CD4-positive, alpha-beta T cell treated with Interleukin-6 at 100 ng/mL for 8 hours (primary cell): ENCODE measurements around the gene PDCD2L.
"Not testable (repeated sequence)": the region's sequence is repeated elsewhere in the genome, so short reads cannot be mapped to it uniquely, and the experiment has no call there.

Experiments used
- DNase-seq: peaks from one replicate; pipeline ENCODE4 v3.0.0-alpha.2; 2020; ENCODE audit warnings: mixed read lengths, low spot score

Gene PDCD2L, protein sequence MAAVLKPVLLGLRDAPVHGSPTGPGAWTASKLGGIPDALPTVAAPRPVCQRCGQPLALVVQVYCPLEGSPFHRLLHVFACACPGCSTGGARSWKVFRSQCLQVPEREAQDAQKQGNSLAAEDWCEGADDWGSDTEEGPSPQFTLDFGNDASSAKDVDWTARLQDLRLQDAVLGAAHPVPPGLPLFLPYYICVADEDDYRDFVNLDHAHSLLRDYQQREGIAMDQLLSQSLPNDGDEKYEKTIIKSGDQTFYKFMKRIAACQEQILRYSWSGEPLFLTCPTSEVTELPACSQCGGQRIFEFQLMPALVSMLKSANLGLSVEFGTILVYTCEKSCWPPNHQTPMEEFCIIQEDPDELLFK

DNA sequence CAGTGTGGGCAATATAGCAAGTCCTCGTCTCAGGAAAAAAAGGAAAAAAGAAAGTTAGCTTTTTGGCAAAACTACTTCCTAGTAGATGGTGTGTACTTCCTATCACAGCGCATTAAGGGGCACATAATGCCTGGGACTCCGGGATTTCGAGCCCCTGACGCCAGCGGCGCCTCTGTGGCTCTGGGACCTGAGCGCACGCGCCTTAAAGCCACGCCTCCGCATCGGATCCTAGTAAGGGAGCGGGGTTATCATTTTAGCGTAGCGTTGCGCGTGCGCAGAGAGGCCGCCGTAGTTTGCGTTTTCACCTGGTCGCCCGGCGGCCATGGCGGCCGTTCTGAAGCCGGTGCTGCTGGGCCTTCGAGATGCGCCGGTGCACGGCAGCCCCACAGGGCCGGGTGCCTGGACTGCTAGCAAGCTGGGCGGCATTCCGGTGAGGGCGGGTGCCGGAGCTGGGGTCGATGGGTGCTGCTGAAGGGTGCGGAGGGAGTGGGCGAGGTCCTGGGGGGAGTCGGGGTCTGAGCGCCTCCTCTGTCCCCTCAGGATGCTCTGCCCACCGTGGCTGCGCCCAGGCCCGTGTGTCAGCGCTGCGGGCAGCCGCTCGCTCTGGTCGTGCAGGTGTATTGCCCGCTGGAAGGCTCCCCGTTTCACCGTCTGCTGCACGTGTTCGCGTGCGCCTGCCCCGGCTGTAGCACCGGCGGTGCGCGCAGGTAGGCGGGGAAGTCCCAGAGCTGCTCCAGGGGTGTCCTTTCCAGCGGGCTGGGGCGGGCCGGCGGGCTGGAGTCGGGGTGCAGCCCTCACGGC, at the start of gene PDCD2L:
Gene PDCD2L, plus strand, starts transcription at position 291 of the 801 bp plus-strand sequence. Its CDS starts 32 bp downstream, at position 323.
- DNase-seq, result peak; percentile 91

DNA sequence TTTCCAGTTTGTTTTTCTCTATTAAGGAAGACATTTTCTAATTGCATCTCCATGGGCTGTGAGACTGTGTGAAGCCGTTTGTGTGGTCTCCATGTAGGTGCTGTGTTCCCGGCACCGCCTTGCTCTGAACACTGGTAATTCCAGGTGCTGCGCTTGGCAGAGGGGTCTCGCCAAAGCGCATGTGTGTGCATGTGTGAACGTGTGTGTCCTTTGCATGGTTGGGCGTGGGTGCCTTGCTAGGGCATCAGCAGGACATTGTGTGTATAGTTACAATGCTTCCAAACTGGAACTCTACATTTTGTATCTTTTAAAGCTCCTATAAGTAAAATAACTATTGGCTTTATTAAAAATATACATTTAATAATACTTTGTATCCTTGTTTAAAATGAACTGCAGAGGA, 49.0 kb upstream of the PDCD2L start:
- DNase-seq, result no peak

DNA sequence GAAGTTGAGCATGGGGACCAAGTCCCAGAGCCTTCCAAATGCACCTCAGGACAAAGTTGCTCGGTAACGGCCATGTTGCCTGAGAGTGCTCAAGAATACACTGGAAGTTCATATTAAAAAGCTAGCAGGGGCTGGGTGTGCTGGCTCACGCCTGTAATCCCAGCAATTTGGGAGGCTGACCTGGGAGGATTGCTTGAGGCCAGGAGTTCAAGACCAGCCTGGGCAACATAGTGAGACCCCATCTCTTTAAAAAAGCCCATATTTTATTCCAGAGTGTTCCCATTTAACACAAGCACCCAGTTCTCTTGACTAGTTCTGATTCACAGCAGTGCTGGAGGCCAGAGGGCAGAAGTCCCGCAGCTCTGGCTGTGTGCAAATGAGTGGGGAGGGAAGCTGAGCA, 47.3 kb upstream of the PDCD2L start:
- no peak for DNase-seq

DNA sequence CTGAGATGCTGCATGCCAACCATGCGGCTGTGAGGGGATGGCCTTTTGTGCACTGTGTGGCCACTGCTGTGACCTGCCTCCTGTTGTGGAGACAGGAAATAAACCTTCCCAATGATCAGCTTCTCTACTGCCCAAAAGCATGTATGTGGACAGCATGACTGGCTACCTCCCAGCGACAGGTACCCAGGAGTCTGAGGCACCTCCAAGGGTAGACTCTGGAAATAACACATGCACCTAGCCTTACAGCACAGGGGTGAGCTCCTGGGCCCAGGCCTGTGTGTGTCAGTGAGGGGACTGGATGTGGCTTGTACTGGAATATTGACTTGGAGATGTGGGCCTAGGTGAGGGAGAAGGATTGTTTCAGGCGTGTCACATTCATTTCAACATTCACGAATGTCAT, 46.8 kb upstream of the PDCD2L start:
- no peak for DNase-seq

DNA sequence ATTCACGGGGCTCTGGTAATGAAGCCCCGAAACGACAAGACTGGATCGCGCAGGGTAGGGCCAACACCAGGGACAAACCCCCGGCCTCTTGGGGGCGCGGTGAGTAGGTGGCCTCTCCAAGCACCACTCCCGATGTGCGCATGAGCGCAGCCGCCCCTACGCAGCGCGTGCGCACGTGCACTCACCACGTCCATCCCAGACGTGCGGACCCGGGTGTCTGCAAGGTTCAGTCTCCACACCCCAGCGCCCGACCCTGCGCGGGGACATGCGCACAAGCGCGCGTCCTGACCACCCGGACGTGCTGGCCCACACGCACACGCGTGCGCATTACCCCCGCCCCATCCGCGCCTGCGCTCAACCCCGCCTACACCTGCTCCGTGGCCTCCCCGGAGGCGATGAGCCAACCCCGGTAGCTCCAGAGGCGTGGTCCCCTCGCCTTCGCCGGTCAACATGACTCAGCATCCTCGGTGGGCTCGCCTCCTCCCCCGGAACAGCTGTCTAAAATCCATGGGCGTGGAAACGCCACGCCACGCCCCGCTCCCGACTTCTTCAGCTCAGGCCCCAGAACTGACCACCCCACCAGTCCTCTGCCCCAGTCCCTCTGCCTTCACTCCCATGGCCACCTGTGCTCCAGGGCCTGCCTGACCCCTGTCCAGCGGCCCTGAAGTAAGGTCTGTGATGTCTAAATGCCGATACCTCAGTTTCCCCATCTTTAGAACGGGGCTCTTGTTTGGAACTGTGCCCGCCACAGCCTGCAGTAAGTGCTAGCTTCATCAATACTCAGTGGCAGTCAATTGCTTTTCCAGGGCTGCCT, 44.9 kb upstream of the PDCD2L start:
- DNase-seq, result peak; percentile 98

DNA sequence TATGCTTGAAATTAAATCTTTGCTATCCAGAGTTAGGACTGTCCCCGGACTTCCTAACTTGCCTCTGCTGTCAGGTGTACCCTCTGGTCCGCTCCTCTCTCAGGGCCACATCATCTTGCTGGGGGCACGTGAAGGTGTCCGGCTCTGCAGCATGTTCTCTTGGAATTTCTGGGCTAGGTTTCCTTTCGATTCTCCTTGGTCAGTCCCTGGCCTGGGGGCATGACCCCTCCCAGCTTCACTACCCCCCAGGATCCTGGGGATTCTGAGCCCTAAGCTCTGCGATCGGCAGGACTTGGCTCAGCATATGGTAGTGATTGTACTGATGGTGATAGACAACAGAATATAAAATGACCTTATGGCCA, 44.3 kb upstream of the PDCD2L start:
- no peak for DNase-seq

DNA sequence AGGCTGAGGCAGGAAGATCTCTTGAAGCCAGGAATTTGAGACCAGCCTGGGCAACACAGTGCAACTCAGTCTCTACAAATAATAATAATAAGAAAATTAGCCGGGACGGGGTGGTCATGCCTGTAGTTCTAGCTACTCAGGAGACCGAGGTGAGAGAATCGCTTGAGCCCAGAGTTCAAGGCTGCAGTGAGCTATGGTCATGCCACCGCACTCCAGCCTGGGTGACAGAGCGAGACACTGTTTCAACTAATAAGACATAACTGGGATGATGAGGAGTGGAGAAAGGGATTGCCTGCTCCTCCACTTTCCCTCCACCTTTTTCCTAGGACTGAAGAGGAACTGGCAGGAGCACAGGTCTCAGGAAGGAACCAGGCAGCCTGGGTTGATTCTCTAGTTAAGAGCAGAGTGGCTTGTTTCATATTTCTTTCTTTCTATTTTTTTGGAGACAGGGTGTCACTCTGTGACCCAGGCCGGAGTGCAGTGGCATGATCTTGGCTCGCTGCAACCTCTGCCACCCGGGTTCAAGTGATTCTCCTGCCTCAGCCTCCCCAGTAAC, 43.8 kb upstream of the PDCD2L start:
- DNase-seq, result no peak

DNA sequence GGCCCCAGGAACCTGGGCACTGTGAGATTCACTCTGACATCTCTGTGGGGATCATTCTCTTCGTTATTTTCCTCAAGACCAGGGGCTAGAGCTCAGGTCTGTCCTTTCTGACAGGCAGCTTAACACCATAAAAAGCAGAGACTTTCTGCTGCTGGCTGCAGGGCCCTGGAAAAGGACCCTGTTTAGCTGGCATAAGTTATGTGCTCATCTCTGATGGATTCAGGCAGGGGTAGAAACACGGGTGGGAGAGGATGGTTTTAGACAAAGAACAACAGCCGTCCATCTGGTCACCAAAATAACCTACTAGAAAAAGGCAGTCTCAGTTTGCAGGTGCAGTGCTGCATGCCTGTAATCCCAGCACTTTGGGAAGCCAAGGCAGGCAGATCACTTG, 41.5 kb upstream of the PDCD2L start:
- DNase-seq, result no peak

DNA sequence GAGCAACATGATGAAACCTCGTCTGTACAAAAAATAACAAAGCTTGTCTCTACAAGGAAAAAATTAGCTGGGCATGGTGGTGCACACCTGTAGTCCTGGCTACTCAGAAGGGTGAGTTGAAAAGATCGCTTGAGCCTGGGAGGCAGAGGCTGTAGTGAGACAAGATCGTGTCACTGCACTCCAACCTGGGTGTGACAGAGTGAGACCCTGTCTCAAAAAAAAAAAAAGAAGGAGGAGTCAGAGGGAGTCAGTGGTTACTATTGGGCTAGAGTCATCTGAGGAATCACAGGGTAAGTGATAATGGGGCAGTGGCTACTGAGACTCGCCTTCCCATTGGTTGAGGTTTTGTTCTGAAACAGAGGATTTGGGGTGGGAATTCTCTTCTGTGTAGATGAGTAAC, 41.1 kb upstream of the PDCD2L start:
- no peak for DNase-seq

DNA sequence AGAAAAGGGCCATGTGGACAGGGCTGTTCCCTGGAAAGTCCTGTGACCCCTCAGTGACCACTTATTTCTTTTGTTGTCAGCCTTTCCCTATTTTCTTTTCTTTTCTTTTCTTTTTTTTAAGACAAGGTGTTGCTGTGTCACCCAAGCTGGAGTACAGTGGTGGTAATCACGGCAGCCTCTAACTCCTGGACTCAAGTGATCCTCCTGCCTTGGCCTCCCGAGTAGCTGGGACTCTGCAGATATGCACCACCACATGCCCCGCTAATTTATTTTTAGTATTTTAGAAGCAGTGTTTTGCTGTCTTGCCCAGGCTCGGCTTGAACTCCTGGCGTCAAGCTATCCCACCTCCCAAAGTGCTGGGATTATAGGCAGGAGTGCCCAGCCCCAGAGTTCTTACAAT, 40.3 kb upstream of the PDCD2L start:
- DNase-seq, result no peak

DNA sequence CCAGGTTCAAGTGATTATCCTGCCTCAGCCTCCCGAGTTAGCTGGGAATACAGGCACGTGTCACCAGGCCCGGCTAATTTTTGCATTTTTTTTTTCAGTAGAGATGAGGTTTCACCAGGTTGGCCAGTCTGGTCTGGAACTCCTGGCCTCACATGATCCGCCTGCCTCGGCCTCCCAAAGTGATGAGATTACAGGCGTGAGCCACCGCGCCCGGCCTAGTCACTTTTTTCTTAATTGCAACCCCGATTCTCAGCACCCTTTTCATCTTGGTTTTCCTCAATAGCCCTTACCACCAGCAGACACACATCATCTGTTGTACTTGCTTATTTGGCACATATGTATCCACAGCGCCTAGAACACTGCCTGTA, 39.8 kb upstream of the PDCD2L start:
- no peak for DNase-seq

DNA sequence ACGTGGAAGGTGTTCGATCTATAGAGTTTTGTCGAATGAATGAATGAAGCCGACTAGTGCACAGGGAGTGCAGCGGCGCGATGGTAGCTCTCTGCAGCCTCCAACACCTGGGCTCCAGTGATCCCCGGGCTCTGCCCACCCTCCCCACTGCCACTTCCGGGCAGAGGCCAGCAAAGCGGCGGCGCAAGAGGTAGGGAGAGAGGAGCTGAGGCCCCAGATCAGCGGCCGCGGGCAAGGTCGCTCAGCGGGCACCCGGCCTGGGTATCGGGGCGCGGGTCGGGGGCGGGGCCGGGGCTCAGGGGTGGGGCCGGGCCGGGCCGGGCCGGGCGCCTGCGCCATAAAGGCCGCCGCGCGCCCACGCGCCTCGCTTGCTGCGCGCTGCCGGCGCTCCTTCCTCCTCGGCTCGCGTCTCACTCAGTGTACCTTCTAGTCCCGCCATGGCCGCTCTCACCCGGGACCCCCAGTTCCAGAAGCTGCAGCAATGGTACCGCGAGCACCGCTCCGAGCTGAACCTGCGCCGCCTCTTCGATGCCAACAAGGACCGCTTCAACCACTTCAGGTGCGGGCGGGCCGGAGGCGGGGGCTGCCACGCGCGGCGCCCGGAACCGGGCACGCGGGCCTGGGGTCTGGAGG, 39.3 kb upstream of the PDCD2L start, which contains the start of gene GPI:
Gene GPI, plus strand, starts transcription at position 367 of the 633 bp plus-strand sequence. Its CDS starts 71 bp downstream, at position 438.
- peak; percentile 62 for DNase-seq

DNA sequence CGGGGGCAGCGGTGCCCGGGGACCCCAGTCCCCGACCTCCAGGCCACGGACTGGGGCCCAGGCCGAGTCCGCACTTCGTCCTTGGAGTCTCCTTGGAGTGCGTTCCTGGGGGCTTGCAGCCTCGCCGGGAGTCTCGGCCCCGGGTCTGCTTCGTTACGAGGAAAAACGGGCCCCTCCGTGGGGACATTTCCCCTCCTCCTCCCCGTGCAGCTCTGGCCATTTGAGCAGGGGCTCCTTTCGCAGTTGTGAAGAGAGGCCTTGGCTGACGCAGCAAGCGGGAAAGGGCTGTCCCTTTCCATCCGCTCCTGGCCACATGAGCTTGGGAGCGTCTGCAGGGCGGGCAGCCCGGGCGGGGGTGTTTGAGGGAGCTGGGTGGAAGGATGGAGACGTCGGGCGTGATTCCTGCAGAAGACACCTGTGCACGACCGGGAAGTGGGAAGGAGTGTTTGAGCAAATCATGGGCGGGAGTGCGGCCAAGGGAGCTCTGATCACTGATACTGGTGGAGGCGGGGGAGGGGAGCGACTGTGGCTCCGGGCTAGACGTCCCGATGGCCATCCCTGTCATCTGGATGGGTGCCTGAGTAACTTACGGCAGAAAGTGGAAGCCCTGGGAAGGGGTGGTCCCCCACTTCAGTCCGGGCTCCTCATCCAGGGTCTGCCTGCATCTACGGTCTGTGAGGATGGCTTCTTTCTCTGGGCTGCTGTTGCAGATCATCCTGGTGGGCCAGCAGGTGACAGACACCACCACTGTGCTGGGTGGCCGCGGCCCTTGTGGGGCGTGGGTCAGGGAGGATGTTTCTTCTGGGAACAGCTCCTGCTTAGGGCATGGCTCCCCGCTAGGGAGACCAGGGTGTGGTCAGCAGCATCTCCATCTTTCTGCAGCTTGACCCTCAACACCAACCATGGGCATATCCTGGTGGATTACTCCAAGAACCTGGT, 38.5 kb upstream of the PDCD2L start:
- DNase-seq, result no peak

DNA sequence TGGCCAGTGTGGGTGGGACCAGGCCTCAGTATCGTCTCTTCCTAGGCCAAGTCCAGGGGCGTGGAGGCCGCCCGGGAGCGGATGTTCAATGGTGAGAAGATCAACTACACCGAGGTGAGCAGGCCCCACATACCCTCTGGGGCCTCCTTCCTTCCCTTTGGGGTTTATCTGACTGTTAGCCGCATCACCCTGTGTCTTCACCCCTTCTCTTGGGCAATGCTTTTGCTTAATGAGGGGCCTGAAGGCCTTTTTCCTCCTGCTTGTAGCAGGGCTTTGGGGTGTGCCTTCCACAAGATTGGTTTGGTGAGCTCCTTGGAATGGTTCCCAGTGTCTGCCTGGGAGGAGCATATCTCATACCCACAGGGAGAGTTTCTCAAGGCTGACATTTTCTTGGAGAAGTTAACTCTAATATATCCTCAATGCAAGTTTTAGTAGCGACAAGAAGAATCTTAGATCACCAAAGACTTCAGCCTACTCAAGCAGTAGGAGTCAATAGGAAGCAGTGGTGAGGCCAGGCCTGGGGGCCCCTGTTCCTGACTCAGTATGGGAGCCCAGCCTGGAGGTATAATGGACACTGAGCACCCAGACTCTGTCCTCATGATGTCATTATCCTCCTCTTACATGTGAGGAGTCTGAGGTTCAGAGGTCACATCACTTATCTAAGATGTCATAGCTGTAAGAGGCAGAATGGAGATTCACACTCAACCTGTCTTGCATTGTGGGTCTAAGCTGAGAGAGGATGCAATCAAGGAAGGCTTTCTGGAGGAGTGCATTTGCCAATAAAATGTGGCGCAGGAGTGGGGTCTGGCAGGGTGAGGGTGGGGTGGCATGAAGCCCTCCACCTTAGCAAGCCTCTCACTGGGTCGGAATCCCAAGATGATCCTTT, 37.2 kb upstream of the PDCD2L start:
- no peak for DNase-seq

DNA sequence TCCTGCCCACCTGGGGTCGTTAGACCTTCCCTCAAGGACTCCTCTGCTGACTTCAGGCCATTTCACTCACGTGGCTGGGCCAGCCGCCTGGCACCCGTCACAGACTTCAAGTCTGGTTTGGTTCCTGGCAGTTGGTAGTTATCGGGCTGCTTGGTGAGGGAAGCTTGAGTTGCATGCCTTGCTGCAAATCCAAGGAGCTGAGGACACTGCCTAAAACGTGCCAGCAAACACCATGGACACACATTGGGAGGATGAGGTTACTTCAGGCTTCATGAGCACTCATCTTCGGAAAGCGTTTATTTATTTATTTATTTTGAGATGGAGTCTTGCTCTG, 36.6 kb upstream of the PDCD2L start:
- DNase-seq, result no peak

DNA sequence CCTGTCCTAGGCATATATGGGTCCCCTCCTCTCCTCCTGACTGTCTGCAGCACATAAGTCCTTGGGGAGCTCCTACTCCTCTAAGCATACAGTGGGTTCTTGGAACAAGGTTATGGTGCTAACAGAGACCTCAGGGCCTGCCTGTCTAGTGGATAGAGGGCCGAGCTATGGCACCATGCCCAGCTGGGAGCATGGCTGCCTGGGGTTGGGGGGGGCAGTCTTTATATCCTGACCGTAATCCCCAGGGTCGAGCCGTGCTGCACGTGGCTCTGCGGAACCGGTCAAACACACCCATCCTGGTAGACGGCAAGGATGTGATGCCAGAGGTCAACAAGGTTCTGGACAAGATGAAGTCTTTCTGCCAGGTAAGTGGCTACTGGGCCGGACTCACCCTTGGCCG, 35.9 kb upstream of the PDCD2L start:
- no peak for DNase-seq

DNA sequence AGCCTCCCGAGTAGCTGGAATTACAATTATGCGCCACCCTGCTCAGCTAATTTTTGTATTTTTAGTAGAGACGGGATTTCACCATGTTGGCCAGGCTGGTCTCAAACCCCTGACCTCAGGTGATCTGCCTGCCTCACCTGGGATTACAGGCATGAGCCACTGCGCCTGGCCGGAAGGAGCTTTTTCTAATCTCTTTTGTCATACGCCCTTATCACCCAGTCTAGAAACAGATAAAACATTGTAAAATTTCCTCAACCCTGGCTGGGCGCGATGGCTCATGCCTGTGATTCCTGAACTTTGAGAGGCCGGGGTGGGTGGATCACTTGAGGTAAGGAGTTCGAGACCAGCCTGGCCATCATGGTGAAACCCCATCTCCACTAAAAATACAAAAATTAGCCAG, 35.0 kb upstream of the PDCD2L start:
- not testable (repeated sequence) for DNase-seq

DNA sequence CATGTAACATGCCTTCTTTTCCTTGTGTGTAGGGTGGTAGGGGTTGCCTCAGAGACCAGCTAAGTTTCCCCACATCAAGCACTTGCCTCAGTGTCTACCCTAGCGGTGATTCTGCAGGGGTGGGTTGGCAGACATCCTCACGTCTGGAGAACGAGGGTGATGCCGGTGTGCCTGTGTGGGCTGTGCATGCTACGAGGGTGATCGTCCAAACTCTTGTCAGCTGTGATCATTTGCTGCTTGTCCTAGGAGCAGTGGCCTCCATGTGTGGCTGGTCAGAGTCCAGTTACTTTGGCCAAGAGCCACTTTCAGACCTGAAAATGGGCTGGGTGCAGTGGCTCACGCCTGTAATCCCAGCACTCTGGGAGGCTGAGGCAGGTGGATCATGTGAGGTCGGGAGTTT, 34.1 kb upstream of the PDCD2L start:
- DNase-seq, result no peak

DNA sequence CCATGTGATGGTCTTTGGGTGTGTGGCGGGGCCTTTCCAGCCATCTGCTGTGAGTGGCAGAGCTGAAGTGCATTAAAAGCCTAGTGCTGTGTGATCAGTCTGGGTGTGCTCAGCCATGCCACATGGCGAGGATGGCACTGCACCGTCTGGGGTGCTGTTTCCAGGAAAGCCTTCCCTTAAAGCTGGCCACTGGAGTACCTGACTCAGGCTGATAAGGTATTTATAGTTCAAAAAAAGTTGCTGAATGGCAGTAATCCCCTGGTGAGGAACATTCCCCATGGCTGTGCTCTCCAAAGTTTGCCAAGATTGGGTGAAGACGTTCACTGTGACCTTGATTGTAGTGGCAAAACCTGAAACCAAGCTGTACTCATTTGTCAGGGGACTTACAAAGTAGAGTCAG, 33.2 kb upstream of the PDCD2L start:
- no peak for DNase-seq
